H1 (cell line): ENCODE data around the gene COX18. TPM values are rescaled to one million over a fixed set of nuclear protein-coding genes. Genes with fewer than 3 reads are reported as not detected.

Source experiments
- CTCF ChIA-PET: fragments of 300-600 bp; sonication (Branson Sonifier 250); formaldehyde crosslinking; loops from one replicate; lab custom pipeline; 2021; ENCODE audit not compliant: partially characterized antibody; lab: Charles Lee
- POLR2A ChIA-PET: fragments of 300-600 bp; sonication (Branson Sonifier 250); formaldehyde crosslinking; loops from one replicate; lab custom pipeline; 2021; ENCODE audit warnings: inconsistent platforms; ENCODE audit not compliant: partially characterized antibody; lab: Charles Lee
- DNase-seq, 2 experiments: peaks; one replicate each; pipeline versions ENCODE4 v3.0.0 to v3.0.0-alpha.2; 2010 to 2022; ENCODE audit warnings: low spot score in 2 of 2, low read depth in 1 of 2, mixed read lengths in 1 of 2
- FAIRE-seq: peaks from 2 replicates; lab custom pipeline; 2011; peaks lifted over from hg19 to GRCh38; lab: Jason Lieb, UNC
- H2AFZ ChIP-seq: 2 replicates; pipeline ENCODE4 v1.8.1; 2012; ENCODE audit warnings: low read length, inconsistent platforms
- H2AK5ac ChIP-seq: 2 replicates; pipeline ENCODE4 v1.6.1; 2013; ENCODE audit warnings: low read depth, low read length
- H2BK120ac ChIP-seq: replicated peaks from 2 replicates; pipeline ENCODE3; 2013; ENCODE audit warnings: low read depth, low read length, inconsistent platforms
- H2BK12ac ChIP-seq: 2 replicates; pipeline ENCODE4 v1.6.1; 2013; ENCODE audit warnings: low read depth, low read length
- H2BK15ac ChIP-seq: 2 replicates; pipeline ENCODE4 v1.6.1; 2013; ENCODE audit warnings: low read length
- H2BK20ac ChIP-seq: 2 replicates; pipeline ENCODE4 v1.6.1; 2013; ENCODE audit warnings: low read length
- H2BK5ac ChIP-seq: 2 replicates; pipeline ENCODE4 v1.6.1; 2013; ENCODE audit warnings: low read depth, low read length
- H3K14ac ChIP-seq: 2 replicates; pipeline ENCODE4 v1.6.1; 2013; ENCODE audit warnings: inconsistent platforms; ENCODE audit not compliant: insufficient read length
- H3K18ac ChIP-seq: 2 replicates; pipeline ENCODE4 v1.6.1; 2013; ENCODE audit warnings: low read length; ENCODE audit errors: extremely low read depth
- H3K23ac ChIP-seq: 2 replicates; pipeline ENCODE4 v1.6.1; 2013; ENCODE audit warnings: inconsistent platforms; ENCODE audit not compliant: insufficient read length
- H3K23me2 ChIP-seq: 2 replicates; pipeline ENCODE4 v1.6.1; 2013; ENCODE audit warnings: low read depth, low read length
- H3K27ac ChIP-seq: 2 replicates; pipeline ENCODE4 v1.6.1; 2011; ENCODE audit warnings: low read depth, low read length, inconsistent platforms
- H3K27me3 ChIP-seq, 4 experiments: replicated peaks in 1 of 4; 1 replicate in 1 of 4; 2 replicates in 3 of 4; pipeline versions ENCODE4 v1.6.1 to v1.8.1; 2011 to 2013; ENCODE audit warnings: low read length in 3 of 4, mild to moderate bottlenecking in 3 of 4, inconsistent platforms in 2 of 4, mixed read lengths in 2 of 4, moderate library complexity in 1 of 4; ENCODE audit not compliant: control insufficient read depth in 3 of 4, insufficient read depth in 3 of 4; ENCODE audit errors: extremely low read depth in 1 of 4
- H3K36me3 ChIP-seq, 4 experiments: 2 replicates each; pipeline versions ENCODE4 v1.6.1 to v1.8.1; 2011 to 2013; ENCODE audit warnings: mild to moderate bottlenecking in 4 of 4, low read length in 3 of 4, moderate library complexity in 2 of 4, control low read depth in 1 of 4, inconsistent platforms in 1 of 4; ENCODE audit not compliant: insufficient read depth in 4 of 4, control insufficient read depth in 2 of 4
- H3K4ac ChIP-seq: replicated peaks from 2 replicates; pipeline ENCODE3; 2013; ENCODE audit warnings: low read length, low read depth, mixed read lengths, inconsistent platforms; ENCODE audit not compliant: insufficient read length
- H3K4me1 ChIP-seq, 4 experiments: replicated peaks in 1 of 4; 1 replicate in 1 of 4; 2 replicates in 3 of 4; pipeline versions ENCODE4 v1.6.1 to v1.8.1; 2011 to 2013; ENCODE audit warnings: low read length in 3 of 4, inconsistent platforms in 2 of 4, mixed read lengths in 1 of 4; ENCODE audit not compliant: insufficient read depth in 4 of 4, control insufficient read depth in 3 of 4
- H3K4me2 ChIP-seq, 2 experiments: 2 replicates each; pipeline versions ENCODE4 v1.6.1 to v1.8.1; 2011 to 2013; ENCODE audit warnings: low read depth in 2 of 2, low read length in 2 of 2, control low read depth in 1 of 2, inconsistent platforms in 1 of 2, mild to moderate bottlenecking in 1 of 2; ENCODE audit not compliant: insufficient read depth in 1 of 2
- H3K4me3 ChIP-seq, 4 experiments: fragments of 200-600, 300-600 bp in 1 of 4; sonication (generic), shearing (Covaris generic), sonication (Bioruptor Twin) in 1 of 4; 2 replicates each; pipeline versions ENCODE4 v1.5.1 to v1.8.1; 2011 to 2016; ENCODE audit warnings: low read length in 4 of 4, low read depth in 3 of 4, control low read depth in 2 of 4, inconsistent platforms in 2 of 4, mild to moderate bottlenecking in 2 of 4, mixed read lengths in 1 of 4, moderate library complexity in 1 of 4; ENCODE audit not compliant: insufficient read depth in 2 of 4; ENCODE audit errors: extremely low read depth in 1 of 4
- H3K56ac ChIP-seq: replicated peaks from 2 replicates; pipeline ENCODE3; 2013; ENCODE audit warnings: low read depth, mild to moderate bottlenecking, mixed read lengths, low read length, inconsistent platforms; ENCODE audit not compliant: insufficient read length
- H3K79me1 ChIP-seq: 2 replicates; pipeline ENCODE4 v1.6.1; 2013; ENCODE audit warnings: low read depth, low read length, control low read depth
- H3K79me2 ChIP-seq, 2 experiments: 2 replicates each; pipeline versions ENCODE4 v1.6.1 to v1.8.1; 2012 to 2013; ENCODE audit warnings: low read length in 2 of 2, mild to moderate bottlenecking in 2 of 2, inconsistent platforms in 1 of 2; ENCODE audit not compliant: insufficient read depth in 2 of 2, control insufficient read depth in 1 of 2
- H3K9ac ChIP-seq, 4 experiments: replicated peaks in 1 of 4; 1 replicate in 1 of 4; 2 replicates in 3 of 4; pipeline versions ENCODE4 v1.6.1 to v1.8.1; 2011 to 2013; ENCODE audit warnings: low read depth in 3 of 4, low read length in 3 of 4, control low read depth in 2 of 4, mild to moderate bottlenecking in 2 of 4, moderate library complexity in 2 of 4, inconsistent platforms in 1 of 4; ENCODE audit errors: extremely low read depth in 1 of 4
- H3K9me3 ChIP-seq, 2 experiments: 2 replicates each; pipeline versions ENCODE4 v1.6.1 to v1.8.1; 2012 to 2013; ENCODE audit warnings: mild to moderate bottlenecking in 2 of 2, moderate library complexity in 2 of 2, control low read depth in 1 of 2, inconsistent platforms in 1 of 2, low read depth in 1 of 2, low read length in 1 of 2, mixed read lengths in 1 of 2; ENCODE audit not compliant: insufficient read depth in 2 of 2
- H4K20me1 ChIP-seq, 2 experiments: replicated peaks in 1 of 2; 2 replicates each; pipeline versions ENCODE3 to v1.8.1; 2011 to 2013; ENCODE audit warnings: inconsistent platforms in 2 of 2, low read length in 2 of 2, mild to moderate bottlenecking in 1 of 2; ENCODE audit not compliant: insufficient read depth in 2 of 2, control insufficient read depth in 1 of 2
- H4K5ac ChIP-seq: 2 replicates; pipeline ENCODE4 v1.6.1; 2013; ENCODE audit warnings: low read length, low read depth, mixed read lengths, inconsistent platforms; ENCODE audit not compliant: insufficient read length
- H4K8ac ChIP-seq: 2 replicates; pipeline ENCODE4 v1.8.0; 2013; ENCODE audit warnings: mild to moderate bottlenecking, moderate library complexity, low read length, inconsistent platforms; ENCODE audit not compliant: insufficient read depth; ENCODE audit errors: extremely low read depth
- H4K91ac ChIP-seq: replicated peaks from 2 replicates; pipeline ENCODE3; 2013; ENCODE audit warnings: low read length, mixed read lengths, inconsistent platforms; ENCODE audit not compliant: insufficient read length
- CBX8 ChIP-seq: fragments of 300-800, 300-1000 bp; sonication (generic); IDR thresholded peaks from 2 replicates; pipeline ENCODE4 v1.7.1; 2016; ENCODE audit warnings: low read depth, low read length, borderline replicate concordance
- CHD2 ChIP-seq: IDR thresholded peaks from 2 replicates; pipeline ENCODE4 v1.6.1; 2012; ENCODE audit warnings: low read length, improper control_type of control experiment
- KDM1A ChIP-seq: fragments of 200-600, 300-600 bp; sonication (generic); IDR thresholded peaks from 2 replicates; pipeline ENCODE4 v1.7.1; 2016; ENCODE audit warnings: mild to moderate bottlenecking, low read length, borderline replicate concordance
- KDM4A ChIP-seq: IDR thresholded peaks from one replicate; pipeline ENCODE4 v1.7.1; 2012; ENCODE audit warnings: low read depth, mild to moderate bottlenecking, moderate library complexity, low read length, inconsistent platforms; ENCODE audit not compliant: severe bottlenecking
- NRF1 ChIP-seq: IDR thresholded peaks from 2 replicates; pipeline ENCODE4 v1.6.1; 2011; ENCODE audit warnings: mild to moderate bottlenecking, low read depth, low read length, improper control_type of control experiment
- PHF8 ChIP-seq: fragments of 200-600 bp; sonication (generic); conservative IDR thresholded peaks from 2 replicates; pipeline ENCODE4 v1.7.1; 2012; ENCODE audit warnings: low read depth, mild to moderate bottlenecking, inconsistent platforms, low read length, moderate library complexity
- POLR2A ChIP-seq, 2 experiments: IDR thresholded peaks; 1 replicate in 1 of 2; 2 replicates in 1 of 2; pipeline ENCODE4 v1.6.1; 2011; ENCODE audit warnings: low read depth in 2 of 2, low read length in 2 of 2, mild to moderate bottlenecking in 2 of 2; ENCODE audit errors: control extremely low read depth in 1 of 2
- RNF2 ChIP-seq: fragments of 200-900, 300-1000 bp; sonication (generic); IDR thresholded peaks from 2 replicates; pipeline ENCODE4 v1.7.1; 2016; ENCODE audit warnings: borderline replicate concordance, low read depth, mild to moderate bottlenecking, antibody characterized with exemption, low read length; ENCODE audit not compliant: poor library complexity, severe bottlenecking; ENCODE audit errors: missing control alignments
- SP4 ChIP-seq: IDR thresholded peaks from 2 replicates; pipeline ENCODE4 v1.6.1; 2012; ENCODE audit warnings: low read length, inconsistent platforms
- whole genome bisulfite sequencing, 2 experiments: shearing (Covaris generic) in 1 of 2; methylation state at CpG; one replicate each; pipeline versions ENCODE4 v1.1.6 to v1.1.7; 2013 to 2015; ENCODE audit warnings: low lambda C conversion rate in 2 of 2, mixed read lengths in 2 of 2, inconsistent platforms in 1 of 2, low coverage in 1 of 2, missing lambda C conversion rate in 1 of 2; ENCODE audit not compliant: insufficient replicate concordance in 2 of 2, insufficient coverage in 1 of 2, insufficient read length in 1 of 2; ENCODE audit errors: extremely low coverage in 1 of 2, missing lambda C conversion rate in 1 of 2; 5-methylcytosine and 5-hydroxymethylcytosine counted together
- polyA plus RNA-seq, 7 experiments: library from polyadenylated mRNA; depleted of rRNA in 3 of 7; stranded (reverse) in 5 of 7; unstranded in 2 of 7; fragments of >200 nt in 5 of 7; fragments of 200-250 nt in 2 of 7; gene quantifications; 1 replicate in 5 of 7; 2 replicates in 1 of 7; 4 replicates in 1 of 7; pipeline versions ENCODE4 v1.2.1 to v1.2.3, GENCODE V29; 2011 to 2013; ENCODE audit warnings: missing spikeins in 2 of 7, mixed read lengths in 2 of 7
- total RNA-seq: library from RNA; stranded (reverse); fragmentation: NEBNext Ultra II Directional; extraction: Animal tissue kit (Norgen Biotek cat#: 25700); gene quantifications from 2 replicates; pipeline ENCODE4 v1.2.1, GENCODE V29; 2021
- TF ChIP-seq, protein P1 (sequence below), 3 experiments: IDR thresholded peaks; 1 replicate in 2 of 3; 2 replicates in 1 of 3; pipeline versions ENCODE4 v1.5.1 to v1.6.1; 2011; ENCODE audit warnings: low read length in 3 of 3, mild to moderate bottlenecking in 3 of 3, inconsistent platforms in 2 of 3, low read depth in 1 of 3, moderate library complexity in 1 of 3; ENCODE audit not compliant: insufficient read depth in 1 of 3; ENCODE audit errors: control extremely low read depth in 1 of 3
- TF ChIP-seq, protein P2 (sequence below): IDR thresholded peaks from 2 replicates; pipeline ENCODE4 v1.6.1; 2011; ENCODE audit warnings: low read length, improper control_type of control experiment

COX18 gene
- total and polyA plus RNA-seq, 2 of the 8 experiments (the other 6 are each of a cell fraction or from before 2014, with no cell fraction given): 23.0 to 23.7 TPM

DNA sequence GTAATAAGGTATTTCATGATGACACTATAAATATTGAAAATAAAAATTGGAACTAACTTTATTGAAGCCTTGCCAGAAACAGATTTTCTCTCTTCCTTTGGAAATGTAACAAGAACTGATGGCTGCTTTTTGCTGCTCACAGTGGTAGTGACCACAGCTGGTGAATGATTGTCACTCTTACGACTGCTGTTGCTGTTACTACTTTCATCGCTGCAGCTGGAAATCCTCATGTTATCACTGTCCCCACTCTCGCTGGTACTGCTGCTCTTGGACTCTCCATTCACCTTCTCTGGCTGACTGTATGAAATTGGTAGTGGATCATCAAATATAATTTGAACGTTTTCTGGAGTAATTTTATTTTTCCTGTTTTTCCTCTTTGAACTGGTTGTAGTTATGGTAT lies 28.5 kb upstream of the COX18 start:
- Histone ChIP-seq H3K36me3 (peaks cover 4 to 82% (median 41%) of the 10 kb centered on the region in 4 experiments; a peak in 7 of 8 replicates), H4K5ac (no peak overlapping the region), H3K18ac (no peak overlapping the region)
- TF ChIP-seq POLR2A (IDR thresholded peaks at IDR 0.05; ENCODE audit: control extremely low read depth in 1 of 2, low read depth in 2 of 2, low read length in 2 of 2): no peak
- no peak for TF ChIP-seq CHD2
- TF ChIP-seq KDM4A: no peak
- no peak for TF ChIP-seq RNF2
- TF ChIP-seq SP4: no peak
- no peak for TF ChIP-seq PHF8
- TF ChIP-seq, protein P1, sequence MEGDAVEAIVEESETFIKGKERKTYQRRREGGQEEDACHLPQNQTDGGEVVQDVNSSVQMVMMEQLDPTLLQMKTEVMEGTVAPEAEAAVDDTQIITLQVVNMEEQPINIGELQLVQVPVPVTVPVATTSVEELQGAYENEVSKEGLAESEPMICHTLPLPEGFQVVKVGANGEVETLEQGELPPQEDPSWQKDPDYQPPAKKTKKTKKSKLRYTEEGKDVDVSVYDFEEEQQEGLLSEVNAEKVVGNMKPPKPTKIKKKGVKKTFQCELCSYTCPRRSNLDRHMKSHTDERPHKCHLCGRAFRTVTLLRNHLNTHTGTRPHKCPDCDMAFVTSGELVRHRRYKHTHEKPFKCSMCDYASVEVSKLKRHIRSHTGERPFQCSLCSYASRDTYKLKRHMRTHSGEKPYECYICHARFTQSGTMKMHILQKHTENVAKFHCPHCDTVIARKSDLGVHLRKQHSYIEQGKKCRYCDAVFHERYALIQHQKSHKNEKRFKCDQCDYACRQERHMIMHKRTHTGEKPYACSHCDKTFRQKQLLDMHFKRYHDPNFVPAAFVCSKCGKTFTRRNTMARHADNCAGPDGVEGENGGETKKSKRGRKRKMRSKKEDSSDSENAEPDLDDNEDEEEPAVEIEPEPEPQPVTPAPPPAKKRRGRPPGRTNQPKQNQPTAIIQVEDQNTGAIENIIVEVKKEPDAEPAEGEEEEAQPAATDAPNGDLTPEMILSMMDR (IDR thresholded peaks at IDR 0.05; ENCODE audit: control extremely low read depth in 1 of 3, insufficient read depth in 1 of 3, low read depth in 1 of 3, low read length in 3 of 3): no peak
- no peak for TF ChIP-seq CBX8
- TF ChIP-seq KDM1A: no peak
- TF ChIP-seq, protein P2, sequence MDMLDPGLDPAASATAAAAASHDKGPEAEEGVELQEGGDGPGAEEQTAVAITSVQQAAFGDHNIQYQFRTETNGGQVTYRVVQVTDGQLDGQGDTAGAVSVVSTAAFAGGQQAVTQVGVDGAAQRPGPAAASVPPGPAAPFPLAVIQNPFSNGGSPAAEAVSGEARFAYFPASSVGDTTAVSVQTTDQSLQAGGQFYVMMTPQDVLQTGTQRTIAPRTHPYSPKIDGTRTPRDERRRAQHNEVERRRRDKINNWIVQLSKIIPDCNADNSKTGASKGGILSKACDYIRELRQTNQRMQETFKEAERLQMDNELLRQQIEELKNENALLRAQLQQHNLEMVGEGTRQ: no peak
- no peak for TF ChIP-seq NRF1

More for the DNA sequence above, 28.5 kb upstream of the COX18 start:
- Histone ChIP-seq H3K27me3 (no peaks in the 10 kb centered on the region), H3K23ac (no peak overlapping the region), H2AK5ac (no peak overlapping the region), H3K23me2 (no peaks in the 10 kb centered on the region), H3K9me3 (no peaks in the 10 kb centered on the region), H3K14ac (no peak overlapping the region), H2BK15ac (no peak overlapping the region), H3K27ac (no peak overlapping the region), H2BK5ac (no peak overlapping the region), H3K79me1 (no peaks in the 10 kb centered on the region), H4K8ac (no peak overlapping the region), H2BK20ac (no peak overlapping the region), H4K91ac (no peak overlapping the region), H2BK120ac (no peak overlapping the region), H3K9ac (no peak overlapping the region), H3K4me1 (no peaks in the 10 kb centered on the region), H3K56ac (no peak overlapping the region), H3K4ac (no peak overlapping the region), H3K79me2 (no peaks in the 10 kb centered on the region), H4K20me1 (peaks cover 0 to 5% of the 10 kb centered on the region in 2 experiments), H2BK12ac (no peak overlapping the region), H2AFZ (no peak overlapping the region), H3K4me2 (no peak overlapping the region), H3K4me3 (no peak overlapping the region)
- POLR2A ChIA-PET: no interaction called here
- FAIRE-seq (no peak), DNase-seq (no peak)
- 94% methylated on average over 4 of the region's 4 CpGs; no CpG with 5 or more reads in 1 of the 2 experiments for WGBS, 2 experiments
- CTCF ChIA-PET: no interaction called here
